Measurements from ENCODE around the gene ATMIN. TPM values are rescaled to one million over a fixed set of nuclear protein-coding genes. Genes with fewer than 3 reads are reported as not detected.

ATMIN gene
- total RNA-seq, 1 experiment from 2014 or later, result 31.2 TPM

DNA sequence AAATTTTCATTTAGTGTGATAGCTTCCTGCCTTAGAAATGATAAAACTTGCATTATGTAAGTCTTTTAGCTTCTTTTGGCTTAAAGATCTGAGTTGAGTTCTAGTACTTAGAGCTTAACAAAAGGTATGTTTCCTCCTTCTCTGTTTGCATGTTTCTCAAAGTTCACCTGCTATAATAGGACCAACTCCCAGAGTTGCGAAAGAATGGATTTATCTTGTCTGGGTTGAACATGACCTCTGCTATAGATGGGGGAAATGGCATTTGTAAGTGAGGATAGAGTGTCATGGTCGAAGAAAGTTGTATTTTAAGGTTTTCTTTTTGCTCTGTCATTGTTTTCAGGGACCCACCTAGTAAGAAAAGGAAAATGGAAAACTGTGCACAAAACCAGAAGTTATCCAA is 7.2 kb downstream of the ATMIN start:
- H3K4me3 ChIP-seq, result no peak overlapping the region
- TF ChIP-seq EZH2 (IDR thresholded peaks at IDR 0.05; ENCODE audit: low read depth), result no peak
- TF ChIP-seq, protein P1, sequence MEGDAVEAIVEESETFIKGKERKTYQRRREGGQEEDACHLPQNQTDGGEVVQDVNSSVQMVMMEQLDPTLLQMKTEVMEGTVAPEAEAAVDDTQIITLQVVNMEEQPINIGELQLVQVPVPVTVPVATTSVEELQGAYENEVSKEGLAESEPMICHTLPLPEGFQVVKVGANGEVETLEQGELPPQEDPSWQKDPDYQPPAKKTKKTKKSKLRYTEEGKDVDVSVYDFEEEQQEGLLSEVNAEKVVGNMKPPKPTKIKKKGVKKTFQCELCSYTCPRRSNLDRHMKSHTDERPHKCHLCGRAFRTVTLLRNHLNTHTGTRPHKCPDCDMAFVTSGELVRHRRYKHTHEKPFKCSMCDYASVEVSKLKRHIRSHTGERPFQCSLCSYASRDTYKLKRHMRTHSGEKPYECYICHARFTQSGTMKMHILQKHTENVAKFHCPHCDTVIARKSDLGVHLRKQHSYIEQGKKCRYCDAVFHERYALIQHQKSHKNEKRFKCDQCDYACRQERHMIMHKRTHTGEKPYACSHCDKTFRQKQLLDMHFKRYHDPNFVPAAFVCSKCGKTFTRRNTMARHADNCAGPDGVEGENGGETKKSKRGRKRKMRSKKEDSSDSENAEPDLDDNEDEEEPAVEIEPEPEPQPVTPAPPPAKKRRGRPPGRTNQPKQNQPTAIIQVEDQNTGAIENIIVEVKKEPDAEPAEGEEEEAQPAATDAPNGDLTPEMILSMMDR (conservative IDR thresholded peaks at IDR 0.05), result no peak
- peaks cover 28% of the 10 kb centered on the region for H3K79me2 ChIP-seq (ENCODE audit: low read depth)
- ChIA-PET POLR2A (ENCODE audit: unreplicated experiment) (no interaction called here), CTCF (no interaction called here)
- no peaks in the 10 kb centered on the region for H3K9me2 ChIP-seq (ENCODE audit: insufficient read depth)
- intact Hi-C loops (cut with micrococcal nuclease; ENCODE audit: unreplicated experiment), result no loop called here
- peaks cover 25% of the 10 kb centered on the region for H3K36me3 ChIP-seq (ENCODE audit: low read depth)
- H4K20me1 ChIP-seq (ENCODE audit: insufficient read depth), result peaks cover 4% of the 10 kb centered on the region; the same call in 1 of the 2 replicates
- H3K4me2 ChIP-seq, result no peak overlapping the region
- no peaks in the 10 kb centered on the region for H3K27me3 ChIP-seq (ENCODE audit: insufficient read depth, low read depth)
- no peak overlapping the region for H2AFZ ChIP-seq
- H3K27ac ChIP-seq, result no peak overlapping the region
- DNase-seq, result no peak
- no peaks in the 10 kb centered on the region for H3K9me3 ChIP-seq (ENCODE audit: insufficient read depth, low read depth)
- BruUV-seq (replicated peaks), result no TSS peak
- no peaks in the 10 kb centered on the region for H3K4me1 ChIP-seq (replicated peaks; ENCODE audit: insufficient read depth)
- H3F3A ChIP-seq (ENCODE audit: insufficient read depth, low read depth), result no peaks in the 10 kb centered on the region

DNA sequence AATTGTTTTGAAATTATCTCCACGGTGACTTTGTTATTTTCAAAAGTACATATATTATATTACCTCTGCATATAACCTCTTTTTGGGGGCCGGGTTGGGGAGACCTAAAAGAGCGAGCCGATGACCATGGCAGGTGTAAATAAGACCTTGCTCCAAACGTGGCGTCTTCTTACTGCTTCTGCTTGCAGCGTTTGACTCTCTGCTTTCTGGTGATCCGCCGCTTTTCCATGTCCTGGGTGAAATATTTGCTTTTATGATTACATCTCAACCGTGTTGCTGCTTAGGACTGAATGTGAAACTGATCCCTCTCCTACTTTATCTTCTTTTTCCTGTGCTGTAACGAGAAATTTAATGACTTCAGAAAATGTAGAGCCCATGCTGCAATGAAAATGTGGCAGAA is 18.1 kb downstream of the ATMIN start:
- TF ChIP-seq, protein P1 (conservative IDR thresholded peaks at IDR 0.05), result no peak
- no peak for TF ChIP-seq EZH2 (IDR thresholded peaks at IDR 0.05; ENCODE audit: low read depth)
- ChIA-PET POLR2A (ENCODE audit: unreplicated experiment) (no interaction called here), CTCF (no interaction called here)
- Histone ChIP-seq H3F3A (ENCODE audit: insufficient read depth, low read depth) (no peaks in the 10 kb centered on the region), H3K4me2 (no peak overlapping the region), H3K36me3 (ENCODE audit: low read depth) (no peaks in the 10 kb centered on the region), H3K79me2 (ENCODE audit: low read depth) (no peaks in the 10 kb centered on the region), H4K20me1 (ENCODE audit: insufficient read depth) (no peaks in the 10 kb centered on the region), H2AFZ (no peak overlapping the region), H3K4me1 (replicated peaks; ENCODE audit: insufficient read depth) (no peaks in the 10 kb centered on the region), H3K9me3 (ENCODE audit: insufficient read depth, low read depth) (no peaks in the 10 kb centered on the region), H3K27me3 (ENCODE audit: insufficient read depth, low read depth) (no peaks in the 10 kb centered on the region), H3K4me3 (no peak overlapping the region), H3K9me2 (ENCODE audit: insufficient read depth) (no peaks in the 10 kb centered on the region), H3K27ac (no peak overlapping the region)
- intact Hi-C loops (cut with micrococcal nuclease; ENCODE audit: unreplicated experiment), result no loop called here
- DNase-seq, result no peak
- BruUV-seq (replicated peaks), result no TSS peak

DNA sequence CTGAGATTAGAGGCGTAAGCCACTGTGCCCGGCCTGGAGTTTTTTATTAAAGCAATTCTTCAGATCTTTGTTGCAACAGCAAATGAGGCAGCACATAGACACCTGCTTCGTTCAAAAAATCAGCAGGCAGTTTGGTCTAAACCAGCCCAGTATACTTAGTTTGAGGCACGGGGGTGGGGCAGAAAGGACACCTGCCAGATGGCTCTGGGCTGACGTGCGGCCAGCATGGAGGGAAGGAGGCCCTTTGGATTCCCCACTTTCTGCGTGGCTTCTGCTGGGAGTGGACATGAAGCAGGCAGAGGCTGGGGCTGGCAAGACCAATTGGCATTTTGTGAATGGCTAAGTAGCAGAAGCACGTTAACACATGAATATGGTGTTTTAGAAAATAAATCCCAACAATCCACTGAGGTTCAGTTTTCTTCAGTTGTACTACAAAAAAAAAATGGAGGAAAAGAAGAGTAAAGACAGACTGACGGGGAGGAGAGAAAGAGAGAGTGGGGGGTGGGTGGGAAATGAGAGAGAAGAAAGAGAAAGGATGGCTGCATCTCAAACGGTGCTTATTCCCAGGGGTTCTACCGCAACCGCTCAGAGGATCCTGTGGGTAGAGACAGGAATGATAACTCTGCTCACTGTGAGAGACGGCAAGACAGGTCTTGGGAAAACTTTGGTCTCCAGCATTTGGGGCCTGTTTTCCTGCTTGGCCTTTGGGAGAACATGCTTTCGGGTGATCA is 25.1 kb downstream of the ATMIN start:
- H3K9me3 ChIP-seq (ENCODE audit: insufficient read depth, low read depth), result no peaks in the 10 kb centered on the region
- no peaks in the 10 kb centered on the region for H3F3A ChIP-seq (ENCODE audit: insufficient read depth, low read depth)
- no peaks in the 10 kb centered on the region; the same call in 1 of the 2 replicates for H3K9me2 ChIP-seq (ENCODE audit: insufficient read depth)
- intact Hi-C loops (cut with micrococcal nuclease; ENCODE audit: unreplicated experiment), result no loop called here
- no peaks in the 10 kb centered on the region for H3K27me3 ChIP-seq (ENCODE audit: insufficient read depth, low read depth)
- no peak overlapping the region for H2AFZ ChIP-seq
- H3K27ac ChIP-seq, result no peak overlapping the region
- no peak for TF ChIP-seq EZH2 (IDR thresholded peaks at IDR 0.05; ENCODE audit: low read depth)
- TF ChIP-seq, protein P1 (conservative IDR thresholded peaks at IDR 0.05), result no peak
- H3K4me2 ChIP-seq, result no peak overlapping the region
- ChIA-PET CTCF (no interaction called here), POLR2A (ENCODE audit: unreplicated experiment) (no interaction called here)
- no peak for DNase-seq
- BruUV-seq (replicated peaks), result no TSS peak
- no peak overlapping the region for H3K4me3 ChIP-seq
- H4K20me1 ChIP-seq (ENCODE audit: insufficient read depth), result no peaks in the 10 kb centered on the region
- no peaks in the 10 kb centered on the region for H3K36me3 ChIP-seq (ENCODE audit: low read depth)
- no peaks in the 10 kb centered on the region for H3K4me1 ChIP-seq (replicated peaks; ENCODE audit: insufficient read depth)
- H3K79me2 ChIP-seq (ENCODE audit: low read depth), result no peaks in the 10 kb centered on the region
